ENCODE measurements around the gene ALDH1B1. TPM values are rescaled to one million over a fixed set of nuclear protein-coding genes. Genes with fewer than 3 reads are reported as not detected.

Gene ALDH1B1
- total and polyA plus RNA-seq, 2 of the 13 experiments (the other 11 are each of a cell fraction or from before 2014, with no cell fraction given), result 45.1 to 125 TPM

GRCh38 chr9:38443181-38443580 lies 50.7 kb downstream of the ALDH1B1 start (continued):
- TF ChIP-seq ZSCAN5A (CRISPR knock-in tag; IDR thresholded peaks at IDR 0.05; ENCODE audit: borderline replicate concordance) (no peak), ZNF451 (CRISPR knock-in tag; IDR thresholded peaks at IDR 0.05) (no peak), ARNT (IDR thresholded peaks at IDR 0.05) (no peak), MED13 (CRISPR knock-in tag; IDR thresholded peaks at IDR 0.05) (no peak), ZFP37 (CRISPR knock-in tag; IDR thresholded peaks at IDR 0.05; ENCODE audit: borderline replicate concordance) (no peak), ZIK1 (CRISPR knock-in tag; IDR thresholded peaks at IDR 0.05; ENCODE audit: borderline replicate concordance, low read depth) (no peak), MTERF4 (CRISPR knock-in tag; IDR thresholded peaks at IDR 0.05) (no peak), SP140L (CRISPR knock-in tag; IDR thresholded peaks at IDR 0.05; ENCODE audit: borderline replicate concordance) (no peak), TBX3 (IDR thresholded peaks at IDR 0.05; ENCODE audit: borderline replicate concordance) (peak; percentile 57; the same call in 1 of the 2 replicates), ZNF563 (CRISPR knock-in tag; IDR thresholded peaks at IDR 0.05) (no peak), ZNF136 (CRISPR knock-in tag; IDR thresholded peaks at IDR 0.05; ENCODE audit: low read depth) (no peak), ZNF878 (CRISPR knock-in tag; IDR thresholded peaks at IDR 0.05) (no peak), ZNF737 (CRISPR knock-in tag; IDR thresholded peaks at IDR 0.05; ENCODE audit: borderline replicate concordance) (no peak), MYPOP (CRISPR knock-in tag; IDR thresholded peaks at IDR 0.05) (no peak), SUZ12 (IDR thresholded peaks at IDR 0.05; ENCODE audit: low read depth, low read length) (no peak), FUBP1 (CRISPR knock-in tag; IDR thresholded peaks at IDR 0.05; ENCODE audit: borderline replicate concordance) (no peak), ZNF431 (CRISPR knock-in tag; IDR thresholded peaks at IDR 0.05; ENCODE audit: borderline replicate concordance, low read depth) (no peak; the same call in 1 of the 2 replicates), RXRA (CRISPR knock-in tag; IDR thresholded peaks at IDR 0.05) (peak; percentile 55; the same call in 1 of the 2 replicates), RARA (CRISPR knock-in tag; IDR thresholded peaks at IDR 0.05) (peak; percentile 79), SPEN (CRISPR knock-in tag; IDR thresholded peaks at IDR 0.05; ENCODE audit: low read depth) (no peak), ZNF740 (CRISPR knock-in tag; IDR thresholded peaks at IDR 0.05) (no peak), RBFOX2 (IDR thresholded peaks at IDR 0.05; ENCODE audit: low read depth, low read length) (no peak), KDM5A (IDR thresholded peaks at IDR 0.05; ENCODE audit: borderline replicate concordance, low read length) (no peak)
- TF ChIP-seq, protein P1, sequence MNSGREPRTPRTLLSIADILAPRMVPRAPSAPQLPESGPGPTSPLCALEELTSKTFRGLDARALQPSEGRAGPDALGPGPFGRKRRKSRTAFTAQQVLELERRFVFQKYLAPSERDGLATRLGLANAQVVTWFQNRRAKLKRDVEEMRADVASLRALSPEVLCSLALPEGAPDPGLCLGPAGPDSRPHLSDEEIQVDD (CRISPR knock-in tag; IDR thresholded peaks at IDR 0.05; ENCODE audit: borderline replicate concordance), result no peak

Data from HepG2 (cell line).